Esophagus squamous epithelium (tissue), 4 donors: ENCODE results near the gene MLH1. TPM values are rescaled to one million over a fixed set of nuclear protein-coding genes. Genes with fewer than 3 reads are reported as not detected.

Experiments used
- small RNA-seq, 4 donors: library from RNA; depleted of rRNA; stranded (forward); fragments of <200 nt; gene quantifications; one replicate each; pipeline ENCODE3, GENCODE V24; 2016
- total RNA-seq, 4 donors: library from RNA; depleted of rRNA; stranded (reverse); fragments of >200 nt; gene quantifications; one replicate each; pipeline ENCODE4 v1.1.0, GENCODE V29; 2016

MLH1 gene
- total RNA-seq, 4 donors from 2014 or later = 15.7 to 33.4 (median 26.1) TPM

Small RNA genes lying within 50 kb of the gene (small RNA-seq; reads per million reads assigned to genes)
- gene RF00019 = 0 reads per million in 4 donors
- gene RNU6ATAC4P = 0 reads per million in 4 donors

Other genes starting within 250 kb of the MLH1 start
- gene DCLK3, start 229.0 kb upstream of the MLH1 start, total RNA-seq = under 1 TPM in 3 of 4 donors, not detected in 1; 0.13 to 0.19 (median 0.18) TPM
- 1 to 10 TPM; 1.8 to 6.3 (median 3.7) TPM for gene TRANK1, start 48.5 kb upstream of the MLH1 start, total RNA-seq
- 10 to 100 TPM in 1 of 4 donors, 1 to 10 TPM in 3; 5.5 to 13.9 (median 7.7) TPM for gene EPM2AIP1, start 387 bp upstream of the MLH1 start, total RNA-seq
- 10 to 100 TPM; 50.0 to 99.7 (median 87.8) TPM for gene LRRFIP2, start 181.1 kb downstream of the MLH1 start, total RNA-seq
- 10 to 100 TPM; 47.2 to 98.6 (median 76.8) TPM for gene GOLGA4, start 249.8 kb downstream of the MLH1 start, total RNA-seq